HepG2 (cell line): ENCODE data around the gene DYNC2I2. TPM values are rescaled to one million over a fixed set of nuclear protein-coding genes. Genes with fewer than 3 reads are reported as not detected.

Source experiments
- FOXO1 ChIP-seq: sonication (generic); formaldehyde crosslinking; IDR thresholded peaks from 2 replicates; pipeline ENCODE4 v1.4.0; 2020; ENCODE audit warnings: missing genetic modification reagents
- NFYB ChIP-seq: sonication (generic); formaldehyde crosslinking; IDR thresholded peaks from 2 replicates; pipeline ENCODE4 v1.4.0; 2020; ENCODE audit warnings: missing genetic modification reagents
- RAD21 ChIP-seq: fragments of 450-650 bp; formaldehyde crosslinking; IDR thresholded peaks from 2 replicates; pipeline ENCODE4 v1.5.0; 2020; ENCODE audit warnings: mild to moderate bottlenecking
- RERE ChIP-seq: IDR thresholded peaks from 2 replicates; pipeline ENCODE4 v1.6.1; 2016; ENCODE audit warnings: low read depth, missing genetic modification reagents, missing compliant biosample characterization
- RXRB ChIP-seq: IDR thresholded peaks from 2 replicates; pipeline ENCODE4 v1.6.1; 2016; ENCODE audit warnings: borderline replicate concordance, missing genetic modification reagents, missing compliant biosample characterization
- SRSF1 ChIP-seq: fragments of 200-400 bp; formaldehyde crosslinking; optimal IDR thresholded peaks from 2 replicates; pipeline ENCODE3; 2017; ENCODE audit warnings: mild to moderate bottlenecking, low read depth, low read length, moderate library complexity
- ZNF180 ChIP-seq: sonication (generic); formaldehyde crosslinking; IDR thresholded peaks from 2 replicates; pipeline ENCODE4 v1.4.0; 2020; ENCODE audit warnings: low read depth, missing genetic modification reagents, borderline replicate concordance
- ZNF256 ChIP-seq: sonication (generic); formaldehyde crosslinking; conservative IDR thresholded peaks from 2 replicates; pipeline ENCODE4 v1.4.0; 2020; ENCODE audit warnings: missing genetic modification reagents
- ZNF557 ChIP-seq: sonication (generic); formaldehyde crosslinking; IDR thresholded peaks from 2 replicates; pipeline ENCODE4 v1.4.0; 2020; ENCODE audit warnings: missing genetic modification reagents
- ZNF709 ChIP-seq: sonication (generic); formaldehyde crosslinking; IDR thresholded peaks from 2 replicates; pipeline ENCODE4 v1.5.0; 2020; ENCODE audit warnings: mild to moderate bottlenecking, missing genetic modification reagents
- ZNF766 ChIP-seq: sonication (generic); formaldehyde crosslinking; IDR thresholded peaks from 2 replicates; pipeline ENCODE4 v1.5.0; 2020; ENCODE audit warnings: missing genetic modification reagents, borderline replicate concordance
- ZSCAN20 ChIP-seq: sonication (generic); formaldehyde crosslinking; IDR thresholded peaks from 2 replicates; pipeline ENCODE4 v1.4.0; 2020; ENCODE audit warnings: missing genetic modification reagents, mild to moderate bottlenecking, borderline replicate concordance
- polyA plus RNA-seq, 8 experiments: library from polyadenylated mRNA; depleted of rRNA in 3 of 8; stranded (reverse) in 7 of 8; unstranded in 1 of 8; fragments of >200 nt; fragmentation: Illumina TruSeq in 4 of 8; extraction: Trizol in 4 of 8; gene quantifications; 2 replicates each; pipeline versions ENCODE4 v1.2.1 to v1.2.3, GENCODE V29; 2011 to 2016; ENCODE audit warnings: low read depth in 4 of 8, missing spikeins in 1 of 8, mixed read lengths in 1 of 8; ENCODE audit not compliant: insufficient read depth in 1 of 8
- total RNA-seq, 5 experiments: library from RNA; depleted of rRNA; stranded (reverse); fragments of >200 nt; fragmentation: Illumina TruSeq; extraction: Trizol; gene quantifications; 2 replicates each; pipeline ENCODE4 v1.2.3, GENCODE V29; 2016; ENCODE audit warnings: low read depth in 1 of 5
- TF ChIP-seq, protein P1 (sequence below): sonication (generic); formaldehyde crosslinking; IDR thresholded peaks from 2 replicates; pipeline ENCODE4 v1.4.0; 2020; ENCODE audit warnings: missing genetic modification reagents, borderline replicate concordance
- TF ChIP-seq, protein P2 (sequence below): IDR thresholded peaks from 2 replicates; pipeline ENCODE4 v1.6.1; 2016
- TF ChIP-seq, protein P3 (sequence below): sonication (generic); formaldehyde crosslinking; IDR thresholded peaks from 2 replicates; pipeline ENCODE4 v1.4.0; 2020; ENCODE audit warnings: mild to moderate bottlenecking, missing genetic modification reagents, borderline replicate concordance

The DYNC2I2 gene
- total and polyA plus RNA-seq, 2 of the 13 experiments (the other 11 are each of a cell fraction or from before 2014, with no cell fraction given): 13.7 to 40.2 TPM

- TF ChIP-seq, protein P1, sequence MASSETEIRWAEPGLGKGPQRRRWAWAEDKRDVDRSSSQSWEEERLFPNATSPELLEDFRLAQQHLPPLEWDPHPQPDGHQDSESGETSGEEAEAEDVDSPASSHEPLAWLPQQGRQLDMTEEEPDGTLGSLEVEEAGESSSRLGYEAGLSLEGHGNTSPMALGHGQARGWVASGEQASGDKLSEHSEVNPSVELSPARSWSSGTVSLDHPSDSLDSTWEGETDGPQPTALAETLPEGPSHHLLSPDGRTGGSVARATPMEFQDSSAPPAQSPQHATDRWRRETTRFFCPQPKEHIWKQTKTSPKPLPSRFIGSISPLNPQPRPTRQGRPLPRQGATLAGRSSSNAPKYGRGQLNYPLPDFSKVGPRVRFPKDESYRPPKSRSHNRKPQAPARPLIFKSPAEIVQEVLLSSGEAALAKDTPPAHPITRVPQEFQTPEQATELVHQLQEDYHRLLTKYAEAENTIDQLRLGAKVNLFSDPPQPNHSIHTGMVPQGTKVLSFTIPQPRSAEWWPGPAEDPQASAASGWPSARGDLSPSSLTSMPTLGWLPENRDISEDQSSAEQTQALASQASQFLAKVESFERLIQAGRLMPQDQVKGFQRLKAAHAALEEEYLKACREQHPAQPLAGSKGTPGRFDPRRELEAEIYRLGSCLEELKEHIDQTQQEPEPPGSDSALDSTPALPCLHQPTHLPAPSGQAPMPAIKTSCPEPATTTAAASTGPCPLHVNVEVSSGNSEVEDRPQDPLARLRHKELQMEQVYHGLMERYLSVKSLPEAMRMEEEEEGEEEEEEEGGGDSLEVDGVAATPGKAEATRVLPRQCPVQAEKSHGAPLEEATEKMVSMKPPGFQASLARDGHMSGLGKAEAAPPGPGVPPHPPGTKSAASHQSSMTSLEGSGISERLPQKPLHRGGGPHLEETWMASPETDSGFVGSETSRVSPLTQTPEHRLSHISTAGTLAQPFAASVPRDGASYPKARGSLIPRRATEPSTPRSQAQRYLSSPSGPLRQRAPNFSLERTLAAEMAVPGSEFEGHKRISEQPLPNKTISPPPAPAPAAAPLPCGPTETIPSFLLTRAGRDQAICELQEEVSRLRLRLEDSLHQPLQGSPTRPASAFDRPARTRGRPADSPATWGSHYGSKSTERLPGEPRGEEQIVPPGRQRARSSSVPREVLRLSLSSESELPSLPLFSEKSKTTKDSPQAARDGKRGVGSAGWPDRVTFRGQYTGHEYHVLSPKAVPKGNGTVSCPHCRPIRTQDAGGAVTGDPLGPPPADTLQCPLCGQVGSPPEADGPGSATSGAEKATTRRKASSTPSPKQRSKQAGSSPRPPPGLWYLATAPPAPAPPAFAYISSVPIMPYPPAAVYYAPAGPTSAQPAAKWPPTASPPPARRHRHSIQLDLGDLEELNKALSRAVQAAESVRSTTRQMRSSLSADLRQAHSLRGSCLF (CRISPR knock-in tag): no peak
- TF ChIP-seq, protein P2, sequence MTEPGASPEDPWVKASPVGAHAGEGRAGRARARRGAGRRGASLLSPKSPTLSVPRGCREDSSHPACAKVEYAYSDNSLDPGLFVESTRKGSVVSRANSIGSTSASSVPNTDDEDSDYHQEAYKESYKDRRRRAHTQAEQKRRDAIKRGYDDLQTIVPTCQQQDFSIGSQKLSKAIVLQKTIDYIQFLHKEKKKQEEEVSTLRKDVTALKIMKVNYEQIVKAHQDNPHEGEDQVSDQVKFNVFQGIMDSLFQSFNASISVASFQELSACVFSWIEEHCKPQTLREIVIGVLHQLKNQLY (CRISPR knock-in tag): peak; percentile 30; the same call in 1 of the 2 replicates
- TF ChIP-seq RERE (CRISPR knock-in tag): no peak
- peak; percentile 39; the same call in 1 of the 2 replicates for TF ChIP-seq ZNF709 (CRISPR knock-in tag)
- peak; percentile 7; the same call in 1 of the 2 replicates for TF ChIP-seq RXRB (CRISPR knock-in tag)
- no peak for TF ChIP-seq ZNF557 (CRISPR knock-in tag)
- no peak for TF ChIP-seq ZNF180
- no peak for TF ChIP-seq ZNF256
- 0 out of 2 replicates have a peak, but pooled peaks have one; percentile 39 for TF ChIP-seq ZSCAN20
- no peak for TF ChIP-seq FOXO1
- TF ChIP-seq RAD21 (CRISPR knock-in tag): peak; percentile 25; the same call in 1 of the 2 replicates
- TF ChIP-seq SRSF1: no peak
- TF ChIP-seq ZNF766 (CRISPR knock-in tag): no peak
- TF ChIP-seq NFYB: no peak
- TF ChIP-seq, protein P3, sequence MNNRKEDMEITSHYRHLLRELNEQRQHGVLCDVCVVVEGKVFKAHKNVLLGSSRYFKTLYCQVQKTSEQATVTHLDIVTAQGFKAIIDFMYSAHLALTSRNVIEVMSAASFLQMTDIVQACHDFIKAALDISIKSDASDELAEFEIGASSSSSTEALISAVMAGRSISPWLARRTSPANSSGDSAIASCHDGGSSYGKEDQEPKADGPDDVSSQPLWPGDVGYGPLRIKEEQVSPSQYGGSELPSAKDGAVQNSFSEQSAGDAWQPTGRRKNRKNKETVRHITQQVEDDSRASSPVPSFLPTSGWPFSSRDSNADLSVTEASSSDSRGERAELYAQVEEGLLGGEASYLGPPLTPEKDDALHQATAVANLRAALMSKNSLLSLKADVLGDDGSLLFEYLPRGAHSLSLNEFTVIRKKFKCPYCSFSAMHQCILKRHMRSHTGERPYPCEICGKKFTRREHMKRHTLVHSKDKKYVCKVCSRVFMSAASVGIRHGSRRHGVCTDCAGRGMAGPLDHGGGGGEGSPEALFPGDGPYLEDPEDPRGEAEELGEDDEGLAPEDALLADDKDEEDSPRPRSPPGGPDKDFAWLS (CRISPR knock-in tag): no peak
Observed at GRCh38 chr9:128688501-128689292, 32.0 kb upstream of the DYNC2I2 start, which contains the start of gene SET (continued).
